Fibroblast of mammary gland (primary cell): Measurements from ENCODE around the gene SLC24A3.

Experiments used
- DNase-seq: peaks from one replicate; pipeline ENCODE4 v3.0.0-alpha.2; 2010; ENCODE audit warnings: low read depth
- H3K4me3 ChIP-seq: 2 replicates; pipeline ENCODE4 v1.5.1; 2011; ENCODE audit warnings: low read depth, mild to moderate bottlenecking, low read length, moderate library complexity; ENCODE audit not compliant: control insufficient read depth
- CTCF ChIP-seq: conservative IDR thresholded peaks from 2 replicates; pipeline ENCODE4 v1.5.1; 2011; ENCODE audit warnings: low read depth, low read length, inconsistent platforms; ENCODE audit not compliant: control insufficient read depth, insufficient read depth

Gene SLC24A3

GRCh38 chr20:19602675-19603375, 390.4 kb downstream of the SLC24A3 start:
- no peak for TF ChIP-seq CTCF
- no peak for DNase-seq
- no peak overlapping the region for H3K4me3 ChIP-seq

GRCh38 chr20:19603376-19603750, 390.9 kb downstream of the SLC24A3 start:
- TF ChIP-seq CTCF = no peak
- DNase-seq = no peak
- H3K4me3 ChIP-seq = no peak overlapping the region

GRCh38 chr20:19605786-19606485, 393.5 kb downstream of the SLC24A3 start:
- H3K4me3 ChIP-seq = no peak overlapping the region
- DNase-seq = no peak
- no peak for TF ChIP-seq CTCF

GRCh38 chr20:19609642-19610223, 397.3 kb downstream of the SLC24A3 start:
- no peak for DNase-seq
- H3K4me3 ChIP-seq = no peak overlapping the region
- TF ChIP-seq CTCF = no peak

- H3K4me3 ChIP-seq = no peak overlapping the region
- TF ChIP-seq CTCF = no peak
- no peak for DNase-seq
Measured at GRCh38 chr20:19615629-19616028, 403.2 kb downstream of the SLC24A3 start.

GRCh38 chr20:19616081-19616480, 403.6 kb downstream of the SLC24A3 start:
- TF ChIP-seq CTCF = no peak
- no peak overlapping the region for H3K4me3 ChIP-seq
- DNase-seq = no peak
